ACC112 (cell line): ENCODE results near the gene PHF14.

Experiments
- H2AFZ ChIP-seq: fragments of 200-600 bp; sonication (generic); one replicate; pipeline ENCODE4 v1.6.0; 2017; ENCODE audit warnings: antibody characterized with exemption, low read length; ENCODE audit not compliant: unreplicated experiment
- H3K27ac ChIP-seq: fragments of 200-600 bp; sonication (generic); 2 replicates; pipeline ENCODE4 v1.5.1; 2014; ENCODE audit warnings: low read depth, mild to moderate bottlenecking, antibody characterized with exemption, low read length, moderate library complexity
- H3K27me3 ChIP-seq: fragments of 200-600 bp; sonication (generic); 2 replicates; pipeline ENCODE4 v1.6.1; 2014; ENCODE audit warnings: mild to moderate bottlenecking, antibody characterized with exemption, low read length, moderate library complexity, mixed read lengths; ENCODE audit not compliant: insufficient read depth
- H3K36me3 ChIP-seq: fragments of 200-600 bp; sonication (generic); 2 replicates; pipeline ENCODE4 v1.6.1; 2016; ENCODE audit warnings: mild to moderate bottlenecking, antibody characterized with exemption, low read length, moderate library complexity, mixed read lengths; ENCODE audit not compliant: insufficient read depth
- H3K4me1 ChIP-seq: fragments of 200-600 bp; sonication (generic); one replicate; pipeline ENCODE4 v1.6.1; 2016; ENCODE audit warnings: low read length, mixed read lengths; ENCODE audit not compliant: insufficient read depth, unreplicated experiment, control insufficient read depth
- H3K4me3 ChIP-seq: fragments of 200-600 bp; sonication (generic); 2 replicates; pipeline ENCODE4 v1.5.1; 2014; ENCODE audit warnings: mild to moderate bottlenecking, low read depth, low read length
- H3K79me2 ChIP-seq: fragments of 200-600 bp; sonication (generic); one replicate; pipeline ENCODE4 v1.6.0; 2016; ENCODE audit warnings: low read length; ENCODE audit not compliant: control insufficient read depth, unreplicated experiment, insufficient read depth

PHF14 gene

DNA sequence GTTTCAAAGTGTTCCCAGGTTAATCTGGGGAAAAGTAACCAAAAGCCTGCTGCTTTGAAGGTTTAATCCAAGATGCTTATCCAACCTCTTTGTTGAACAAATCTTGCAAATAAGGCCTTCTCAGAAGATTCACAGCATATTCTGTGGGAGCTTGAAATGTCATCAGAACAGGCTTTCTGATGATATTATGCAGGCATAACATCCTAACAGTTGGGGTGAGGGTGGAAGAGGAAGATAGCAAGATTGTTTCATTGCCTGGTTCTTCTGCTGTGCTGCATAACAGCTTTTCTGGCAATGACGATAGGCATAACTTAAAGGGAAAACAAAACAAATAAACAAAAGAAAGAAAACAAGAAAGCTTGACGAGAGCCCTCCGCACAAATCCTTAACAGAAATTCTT is 217.4 kb downstream of the PHF14 start:
- Histone ChIP-seq H3K79me2 (no peaks in the 10 kb centered on the region), H3K27ac (no peak overlapping the region), H3K4me3 (no peak overlapping the region), H3K27me3 (no peaks in the 10 kb centered on the region), H3K4me1 (no peaks in the 10 kb centered on the region), H2AFZ (no peak overlapping the region), H3K36me3 (no peaks in the 10 kb centered on the region)

- no peaks in the 10 kb centered on the region for H3K4me1 ChIP-seq
- H3K36me3 ChIP-seq, result no peaks in the 10 kb centered on the region
- H2AFZ ChIP-seq, result no peak overlapping the region
- no peak overlapping the region for H3K27ac ChIP-seq
- no peaks in the 10 kb centered on the region for H3K27me3 ChIP-seq
- no peak overlapping the region for H3K4me3 ChIP-seq
- H3K79me2 ChIP-seq, result no peaks in the 10 kb centered on the region
Measured at GRCh38 chr7:11191574-11192220, 218.0 kb downstream of the PHF14 start.

- Histone ChIP-seq H3K79me2 (no peaks in the 10 kb centered on the region), H3K4me1 (no peaks in the 10 kb centered on the region), H3K36me3 (no peaks in the 10 kb centered on the region), H3K4me3 (peak overlapping the region; percentile 77), H3K27me3 (no peaks in the 10 kb centered on the region), H3K27ac (peak overlapping the region; percentile 3; the same call in 1 of the 2 replicates), H2AFZ (no peak overlapping the region)
Measured at GRCh38 chr7:11192506-11192905, 218.8 kb downstream of the PHF14 start.

GRCh38 chr7:11193131-11193867 is 219.6 kb downstream of the PHF14 start:
- peak overlapping the region; percentile 3; the same call in 1 of the 2 replicates for H3K27ac ChIP-seq
- H3K4me1 ChIP-seq, result no peaks in the 10 kb centered on the region
- H3K36me3 ChIP-seq, result no peaks in the 10 kb centered on the region
- H2AFZ ChIP-seq, result peak overlapping the region; percentile 63
- H3K79me2 ChIP-seq, result no peaks in the 10 kb centered on the region
- H3K27me3 ChIP-seq, result no peaks in the 10 kb centered on the region
- H3K4me3 ChIP-seq, result peak overlapping the region; percentile 77

DNA sequence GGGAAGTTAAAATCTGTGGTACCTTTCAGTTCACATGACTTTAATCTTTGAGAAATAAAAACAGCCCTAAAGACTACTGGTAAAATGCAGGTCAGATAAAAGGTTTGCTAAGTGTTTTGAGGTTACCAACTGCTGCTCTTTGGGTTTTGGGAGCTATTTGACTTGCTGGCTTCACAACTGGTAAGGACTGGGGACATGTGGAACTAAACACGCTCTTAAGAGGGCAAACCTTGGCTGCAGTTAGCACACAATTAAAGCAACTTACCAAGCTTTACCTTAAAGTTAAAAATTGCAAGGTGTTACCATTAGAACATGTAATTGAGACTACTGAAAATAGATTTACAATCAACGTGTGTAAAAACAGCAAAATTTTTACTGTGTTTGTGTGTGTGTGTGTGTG is 220.2 kb downstream of the PHF14 start:
- H3K4me3 ChIP-seq, result peak overlapping the region; percentile 77

GRCh38 chr7:11194492-11194891 is 220.8 kb downstream of the PHF14 start:
- Histone ChIP-seq H3K79me2 (no peaks in the 10 kb centered on the region), H3K27ac (no peak overlapping the region), H3K36me3 (no peaks in the 10 kb centered on the region), H2AFZ (no peak overlapping the region), H3K27me3 (no peaks in the 10 kb centered on the region), H3K4me3 (no peak overlapping the region), H3K4me1 (no peaks in the 10 kb centered on the region)

More for the DNA sequence above, 220.2 kb downstream of the PHF14 start:
- Histone ChIP-seq H2AFZ (peak overlapping the region; percentile 63), H3K4me1 (no peaks in the 10 kb centered on the region), H3K36me3 (no peaks in the 10 kb centered on the region), H3K79me2 (no peaks in the 10 kb centered on the region), H3K27me3 (no peaks in the 10 kb centered on the region), H3K27ac (no peak overlapping the region)

- no peak overlapping the region for H2AFZ ChIP-seq
- H3K36me3 ChIP-seq, result no peaks in the 10 kb centered on the region
- no peaks in the 10 kb centered on the region for H3K4me1 ChIP-seq
- H3K27me3 ChIP-seq, result no peaks in the 10 kb centered on the region
- H3K79me2 ChIP-seq, result no peaks in the 10 kb centered on the region
- H3K27ac ChIP-seq, result no peak overlapping the region
- no peak overlapping the region for H3K4me3 ChIP-seq
Measured at GRCh38 chr7:11195502-11195901, 221.8 kb downstream of the PHF14 start.

DNA sequence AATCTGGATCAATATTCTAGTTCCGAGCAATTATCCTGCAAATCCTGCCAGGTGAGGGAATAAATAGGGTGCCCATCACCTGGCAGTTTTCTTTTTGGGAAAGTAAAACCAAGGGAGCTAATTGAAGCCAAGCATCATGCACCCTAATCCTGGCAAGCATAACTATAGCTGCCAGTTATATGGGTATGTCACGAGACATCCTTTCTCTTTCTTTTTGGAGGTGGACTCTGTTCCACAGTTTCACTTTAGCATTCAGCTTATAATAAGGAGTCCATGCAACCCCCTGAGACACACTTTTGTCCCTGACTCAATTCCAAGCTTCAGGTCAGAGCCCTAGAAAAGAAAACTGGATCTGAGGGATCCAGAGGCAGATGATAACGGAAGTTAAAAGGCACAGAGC is 222.5 kb downstream of the PHF14 start:
- no peaks in the 10 kb centered on the region for H3K27me3 ChIP-seq
- no peak overlapping the region for H3K27ac ChIP-seq
- no peaks in the 10 kb centered on the region for H3K36me3 ChIP-seq
- H2AFZ ChIP-seq, result no peak overlapping the region
- no peaks in the 10 kb centered on the region for H3K4me1 ChIP-seq
- H3K4me3 ChIP-seq, result no peak overlapping the region
- no peaks in the 10 kb centered on the region for H3K79me2 ChIP-seq

GRCh38 chr7:11203224-11203623 is 229.6 kb downstream of the PHF14 start:
- H3K27me3 ChIP-seq, result no peaks in the 10 kb centered on the region; the same call in 1 of the 2 replicates
- H2AFZ ChIP-seq, result no peak overlapping the region
- no peaks in the 10 kb centered on the region for H3K36me3 ChIP-seq
- no peak overlapping the region for H3K4me3 ChIP-seq
- no peak overlapping the region for H3K27ac ChIP-seq
- no peaks in the 10 kb centered on the region for H3K79me2 ChIP-seq
- no peaks in the 10 kb centered on the region for H3K4me1 ChIP-seq

DNA sequence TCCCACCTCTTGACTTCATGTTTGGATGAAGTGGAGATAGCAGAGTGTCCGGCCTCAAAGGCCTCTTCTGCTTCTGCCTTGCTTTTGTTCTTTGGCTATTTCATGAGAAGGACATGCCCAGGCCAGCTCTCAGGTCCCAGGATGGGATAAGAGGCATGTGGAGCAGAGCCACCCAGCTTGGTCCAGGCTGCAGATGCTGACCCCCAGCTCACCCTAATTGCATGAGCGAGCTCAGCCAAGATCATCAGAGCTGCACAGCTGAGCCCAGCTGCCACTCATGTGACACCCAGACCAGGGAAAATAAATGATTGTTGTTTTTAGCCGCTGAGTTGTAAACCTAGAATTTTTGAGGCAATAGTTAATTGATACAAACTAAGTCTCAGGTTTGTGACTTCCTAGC is 230.0 kb downstream of the PHF14 start:
- no peak overlapping the region for H3K4me3 ChIP-seq
- no peaks in the 10 kb centered on the region for H3K4me1 ChIP-seq
- H3K79me2 ChIP-seq, result no peaks in the 10 kb centered on the region
- no peaks in the 10 kb centered on the region; the same call in 1 of the 2 replicates for H3K27me3 ChIP-seq
- H3K27ac ChIP-seq, result no peak overlapping the region
- H2AFZ ChIP-seq, result no peak overlapping the region
- H3K36me3 ChIP-seq, result no peaks in the 10 kb centered on the region
